HepG2 (cell line): ENCODE measurements around the gene TUBA4B. TPM values are rescaled to one million over a fixed set of nuclear protein-coding genes. Genes with fewer than 3 reads are reported as not detected.

ENCODE experiments used
- KDM3A ChIP-seq: IDR thresholded peaks from 2 replicates; pipeline ENCODE4 v1.6.1; 2018; ENCODE audit warnings: low read depth, missing compliant biosample characterization
- MTF1 ChIP-seq: sonication (generic); formaldehyde crosslinking; IDR thresholded peaks from 2 replicates; pipeline ENCODE4 v1.5.0; 2020; ENCODE audit warnings: missing genetic modification reagents
- ONECUT2 ChIP-seq: sonication (generic); formaldehyde crosslinking; IDR thresholded peaks from 2 replicates; pipeline ENCODE4 v1.4.0; 2020; ENCODE audit warnings: missing genetic modification reagents
- POLR2A ChIP-seq, 2 experiments: IDR thresholded peaks; 2 replicates each; pipeline ENCODE4 v1.6.1; 2011; ENCODE audit warnings: low read depth in 2 of 2, low read length in 2 of 2, mild to moderate bottlenecking in 1 of 2, moderate library complexity in 1 of 2; ENCODE audit not compliant: insufficient read depth in 1 of 2
- SRSF1 ChIP-seq: fragments of 200-400 bp; formaldehyde crosslinking; optimal IDR thresholded peaks from 2 replicates; pipeline ENCODE3; 2017; ENCODE audit warnings: mild to moderate bottlenecking, low read depth, low read length, moderate library complexity
- ZNF180 ChIP-seq: sonication (generic); formaldehyde crosslinking; IDR thresholded peaks from 2 replicates; pipeline ENCODE4 v1.4.0; 2020; ENCODE audit warnings: low read depth, missing genetic modification reagents, borderline replicate concordance
- ZNF510 ChIP-seq: sonication (generic); formaldehyde crosslinking; IDR thresholded peaks from 2 replicates; pipeline ENCODE4 v1.4.0; 2020; ENCODE audit warnings: low read depth, mild to moderate bottlenecking, missing genetic modification reagents
- polyA plus RNA-seq, 8 experiments: library from polyadenylated mRNA; depleted of rRNA in 3 of 8; stranded (reverse) in 7 of 8; unstranded in 1 of 8; fragments of >200 nt; fragmentation: Illumina TruSeq in 4 of 8; extraction: Trizol in 4 of 8; gene quantifications; 2 replicates each; pipeline versions ENCODE4 v1.2.1 to v1.2.3, GENCODE V29; 2011 to 2016; ENCODE audit warnings: low read depth in 4 of 8, missing spikeins in 1 of 8, mixed read lengths in 1 of 8; ENCODE audit not compliant: insufficient read depth in 1 of 8
- total RNA-seq, 5 experiments: library from RNA; depleted of rRNA; stranded (reverse); fragments of >200 nt; fragmentation: Illumina TruSeq; extraction: Trizol; gene quantifications; 2 replicates each; pipeline ENCODE4 v1.2.3, GENCODE V29; 2016; ENCODE audit warnings: low read depth in 1 of 5
- TF ChIP-seq, protein P1 (sequence below): sonication (generic); formaldehyde crosslinking; IDR thresholded peaks from 2 replicates; pipeline ENCODE4 v1.5.1; 2020; ENCODE audit warnings: mild to moderate bottlenecking, missing genetic modification reagents, borderline replicate concordance
- TF ChIP-seq, protein P2 (sequence below): sonication (generic); formaldehyde crosslinking; IDR thresholded peaks from 2 replicates; pipeline ENCODE4 v1.5.0; 2020; ENCODE audit warnings: missing genetic modification reagents
- TF ChIP-seq, protein P3 (sequence below): IDR thresholded peaks from 2 replicates; pipeline ENCODE4 v1.6.1; 2016
- TF ChIP-seq, protein P4 (sequence below): sonication (generic); formaldehyde crosslinking; IDR thresholded peaks from 2 replicates; pipeline ENCODE4 v1.4.0; 2020; ENCODE audit warnings: missing genetic modification reagents, borderline replicate concordance
- TF ChIP-seq, protein P5 (sequence below): sonication (generic); formaldehyde crosslinking; IDR thresholded peaks from 2 replicates; pipeline ENCODE4 v1.8.0; 2022; ENCODE audit warnings: mild to moderate bottlenecking, missing genetic modification reagents, borderline replicate concordance
- TF ChIP-seq, protein P6 (sequence below): sonication (generic); formaldehyde crosslinking; IDR thresholded peaks from 2 replicates; pipeline ENCODE4 v1.4.0; 2020; ENCODE audit warnings: missing genetic modification reagents

TUBA4B gene
- total and polyA plus RNA-seq, 2 of the 13 experiments (the other 11 are each of a cell fraction or from before 2014, with no cell fraction given) = 0.18 to 0.22 TPM

DNA sequence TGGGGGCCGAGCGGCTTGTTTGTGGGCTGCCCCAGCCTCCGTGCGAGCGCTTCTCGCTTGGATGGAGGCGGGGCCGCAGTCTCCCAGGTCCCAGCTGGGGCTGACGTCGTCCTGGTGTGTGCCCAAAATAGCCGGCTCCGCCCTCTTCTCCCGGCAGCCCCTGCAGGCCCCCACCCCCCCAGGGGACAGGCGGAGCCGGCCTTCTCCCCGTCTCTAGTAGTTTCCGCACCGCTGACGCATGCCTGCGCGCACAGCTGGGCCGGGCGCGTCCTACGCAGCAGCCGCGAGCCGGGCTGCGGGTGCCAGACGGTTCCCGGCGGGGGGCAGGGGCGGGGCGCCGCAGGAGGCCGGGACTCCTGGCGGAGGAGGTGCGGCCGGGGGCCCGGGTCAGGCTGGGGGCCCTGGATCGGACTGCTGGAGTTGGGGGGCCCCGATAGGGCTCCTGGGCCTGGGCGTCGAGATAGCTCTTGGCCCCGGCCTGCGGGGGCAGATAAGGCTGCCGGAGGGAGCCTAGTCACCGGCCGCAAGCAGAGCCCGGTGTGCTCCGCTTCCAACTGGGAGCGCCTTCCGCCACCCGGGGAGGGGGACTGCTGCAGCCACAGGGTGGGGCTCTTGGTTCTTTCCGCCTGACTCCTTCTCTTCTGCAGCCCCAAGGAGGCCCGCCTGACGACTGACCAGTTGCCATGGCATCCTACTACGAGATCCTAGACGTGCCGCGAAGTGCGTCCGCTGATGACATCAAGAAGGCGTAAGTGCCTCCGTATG, 26.3 kb downstream of the TUBA4B start, which contains the start of gene DNAJB2 (continued):
- TF ChIP-seq, protein P1, sequence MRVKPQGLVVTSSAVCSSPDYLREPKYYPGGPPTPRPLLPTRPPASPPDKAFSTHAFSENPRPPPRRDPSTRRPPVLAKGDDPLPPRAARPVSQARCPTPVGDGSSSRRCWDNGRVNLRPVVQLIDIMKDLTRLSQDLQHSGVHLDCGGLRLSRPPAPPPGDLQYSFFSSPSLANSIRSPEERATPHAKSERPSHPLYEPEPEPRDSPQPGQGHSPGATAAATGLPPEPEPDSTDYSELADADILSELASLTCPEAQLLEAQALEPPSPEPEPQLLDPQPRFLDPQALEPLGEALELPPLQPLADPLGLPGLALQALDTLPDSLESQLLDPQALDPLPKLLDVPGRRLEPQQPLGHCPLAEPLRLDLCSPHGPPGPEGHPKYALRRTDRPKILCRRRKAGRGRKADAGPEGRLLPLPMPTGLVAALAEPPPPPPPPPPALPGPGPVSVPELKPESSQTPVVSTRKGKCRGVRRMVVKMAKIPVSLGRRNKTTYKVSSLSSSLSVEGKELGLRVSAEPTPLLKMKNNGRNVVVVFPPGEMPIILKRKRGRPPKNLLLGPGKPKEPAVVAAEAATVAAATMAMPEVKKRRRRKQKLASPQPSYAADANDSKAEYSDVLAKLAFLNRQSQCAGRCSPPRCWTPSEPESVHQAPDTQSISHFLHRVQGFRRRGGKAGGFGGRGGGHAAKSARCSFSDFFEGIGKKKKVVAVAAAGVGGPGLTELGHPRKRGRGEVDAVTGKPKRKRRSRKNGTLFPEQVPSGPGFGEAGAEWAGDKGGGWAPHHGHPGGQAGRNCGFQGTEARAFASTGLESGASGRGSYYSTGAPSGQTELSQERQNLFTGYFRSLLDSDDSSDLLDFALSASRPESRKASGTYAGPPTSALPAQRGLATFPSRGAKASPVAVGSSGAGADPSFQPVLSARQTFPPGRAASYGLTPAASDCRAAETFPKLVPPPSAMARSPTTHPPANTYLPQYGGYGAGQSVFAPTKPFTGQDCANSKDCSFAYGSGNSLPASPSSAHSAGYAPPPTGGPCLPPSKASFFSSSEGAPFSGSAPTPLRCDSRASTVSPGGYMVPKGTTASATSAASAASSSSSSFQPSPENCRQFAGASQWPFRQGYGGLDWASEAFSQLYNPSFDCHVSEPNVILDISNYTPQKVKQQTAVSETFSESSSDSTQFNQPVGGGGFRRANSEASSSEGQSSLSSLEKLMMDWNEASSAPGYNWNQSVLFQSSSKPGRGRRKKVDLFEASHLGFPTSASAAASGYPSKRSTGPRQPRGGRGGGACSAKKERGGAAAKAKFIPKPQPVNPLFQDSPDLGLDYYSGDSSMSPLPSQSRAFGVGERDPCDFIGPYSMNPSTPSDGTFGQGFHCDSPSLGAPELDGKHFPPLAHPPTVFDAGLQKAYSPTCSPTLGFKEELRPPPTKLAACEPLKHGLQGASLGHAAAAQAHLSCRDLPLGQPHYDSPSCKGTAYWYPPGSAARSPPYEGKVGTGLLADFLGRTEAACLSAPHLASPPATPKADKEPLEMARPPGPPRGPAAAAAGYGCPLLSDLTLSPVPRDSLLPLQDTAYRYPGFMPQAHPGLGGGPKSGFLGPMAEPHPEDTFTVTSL (CRISPR knock-in tag) = no peak
- TF ChIP-seq, protein P2, sequence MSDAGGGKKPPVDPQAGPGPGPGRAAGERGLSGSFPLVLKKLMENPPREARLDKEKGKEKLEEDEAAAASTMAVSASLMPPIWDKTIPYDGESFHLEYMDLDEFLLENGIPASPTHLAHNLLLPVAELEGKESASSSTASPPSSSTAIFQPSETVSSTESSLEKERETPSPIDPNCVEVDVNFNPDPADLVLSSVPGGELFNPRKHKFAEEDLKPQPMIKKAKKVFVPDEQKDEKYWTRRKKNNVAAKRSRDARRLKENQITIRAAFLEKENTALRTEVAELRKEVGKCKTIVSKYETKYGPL (CRISPR knock-in tag) = no peak
- TF ChIP-seq, protein P3, sequence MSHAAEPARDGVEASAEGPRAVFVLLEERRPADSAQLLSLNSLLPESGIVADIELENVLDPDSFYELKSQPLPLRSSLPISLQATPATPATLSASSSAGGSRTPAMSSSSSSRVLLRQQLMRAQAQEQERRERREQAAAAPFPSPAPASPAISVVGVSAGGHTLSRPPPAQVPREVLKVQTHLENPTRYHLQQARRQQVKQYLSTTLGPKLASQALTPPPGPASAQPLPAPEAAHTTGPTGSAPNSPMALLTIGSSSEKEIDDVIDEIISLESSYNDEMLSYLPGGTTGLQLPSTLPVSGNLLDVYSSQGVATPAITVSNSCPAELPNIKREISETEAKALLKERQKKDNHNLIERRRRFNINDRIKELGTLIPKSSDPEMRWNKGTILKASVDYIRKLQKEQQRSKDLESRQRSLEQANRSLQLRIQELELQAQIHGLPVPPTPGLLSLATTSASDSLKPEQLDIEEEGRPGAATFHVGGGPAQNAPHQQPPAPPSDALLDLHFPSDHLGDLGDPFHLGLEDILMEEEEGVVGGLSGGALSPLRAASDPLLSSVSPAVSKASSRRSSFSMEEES = peak; percentile 51; the same call in 1 of the 2 replicates
- TF ChIP-seq, protein P4, sequence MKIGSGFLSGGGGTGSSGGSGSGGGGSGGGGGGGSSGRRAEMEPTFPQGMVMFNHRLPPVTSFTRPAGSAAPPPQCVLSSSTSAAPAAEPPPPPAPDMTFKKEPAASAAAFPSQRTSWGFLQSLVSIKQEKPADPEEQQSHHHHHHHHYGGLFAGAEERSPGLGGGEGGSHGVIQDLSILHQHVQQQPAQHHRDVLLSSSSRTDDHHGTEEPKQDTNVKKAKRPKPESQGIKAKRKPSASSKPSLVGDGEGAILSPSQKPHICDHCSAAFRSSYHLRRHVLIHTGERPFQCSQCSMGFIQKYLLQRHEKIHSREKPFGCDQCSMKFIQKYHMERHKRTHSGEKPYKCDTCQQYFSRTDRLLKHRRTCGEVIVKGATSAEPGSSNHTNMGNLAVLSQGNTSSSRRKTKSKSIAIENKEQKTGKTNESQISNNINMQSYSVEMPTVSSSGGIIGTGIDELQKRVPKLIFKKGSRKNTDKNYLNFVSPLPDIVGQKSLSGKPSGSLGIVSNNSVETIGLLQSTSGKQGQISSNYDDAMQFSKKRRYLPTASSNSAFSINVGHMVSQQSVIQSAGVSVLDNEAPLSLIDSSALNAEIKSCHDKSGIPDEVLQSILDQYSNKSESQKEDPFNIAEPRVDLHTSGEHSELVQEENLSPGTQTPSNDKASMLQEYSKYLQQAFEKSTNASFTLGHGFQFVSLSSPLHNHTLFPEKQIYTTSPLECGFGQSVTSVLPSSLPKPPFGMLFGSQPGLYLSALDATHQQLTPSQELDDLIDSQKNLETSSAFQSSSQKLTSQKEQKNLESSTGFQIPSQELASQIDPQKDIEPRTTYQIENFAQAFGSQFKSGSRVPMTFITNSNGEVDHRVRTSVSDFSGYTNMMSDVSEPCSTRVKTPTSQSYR (CRISPR knock-in tag) = peak; percentile 78
- TF ChIP-seq ZNF510 (CRISPR knock-in tag) (no peak; the same call in 1 of the 2 replicates), SRSF1 (peak; percentile 67), POLR2A (IDR thresholded peaks at IDR 0.05; ENCODE audit: insufficient read depth in 1 of 2, low read depth in 2 of 2, low read length in 2 of 2) (peak; percentile 52 to 79; a peak in 3 of 4 replicates), KDM3A (CRISPR knock-in tag) (peak; percentile 91; the same call in 1 of the 2 replicates), ONECUT2 (no peak), MTF1 (CRISPR knock-in tag) (no peak), ZNF180 (CRISPR knock-in tag) (no peak)
- TF ChIP-seq, protein P5, sequence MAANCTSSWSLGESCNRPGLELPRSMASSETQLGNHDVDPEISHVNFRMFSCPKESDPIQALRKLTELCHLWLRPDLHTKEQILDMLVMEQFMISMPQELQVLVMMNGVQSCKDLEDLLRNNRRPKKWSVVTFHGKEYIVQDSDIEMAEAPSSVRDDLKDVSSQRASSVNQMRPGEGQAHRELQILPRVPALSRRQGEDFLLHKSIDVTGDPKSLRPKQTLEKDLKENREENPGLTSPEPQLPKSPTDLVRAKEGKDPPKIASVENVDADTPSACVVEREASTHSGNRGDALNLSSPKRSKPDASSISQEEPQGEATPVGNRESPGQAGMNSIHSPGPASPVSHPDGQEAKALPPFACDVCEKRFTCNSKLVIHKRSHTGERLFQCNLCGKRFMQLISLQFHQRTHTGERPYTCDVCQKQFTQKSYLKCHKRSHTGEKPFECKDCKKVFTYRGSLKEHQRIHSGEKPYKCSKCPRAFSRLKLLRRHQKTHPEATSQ (CRISPR knock-in tag) = no peak; the same call in 1 of the 2 replicates
- TF ChIP-seq, protein P6, sequence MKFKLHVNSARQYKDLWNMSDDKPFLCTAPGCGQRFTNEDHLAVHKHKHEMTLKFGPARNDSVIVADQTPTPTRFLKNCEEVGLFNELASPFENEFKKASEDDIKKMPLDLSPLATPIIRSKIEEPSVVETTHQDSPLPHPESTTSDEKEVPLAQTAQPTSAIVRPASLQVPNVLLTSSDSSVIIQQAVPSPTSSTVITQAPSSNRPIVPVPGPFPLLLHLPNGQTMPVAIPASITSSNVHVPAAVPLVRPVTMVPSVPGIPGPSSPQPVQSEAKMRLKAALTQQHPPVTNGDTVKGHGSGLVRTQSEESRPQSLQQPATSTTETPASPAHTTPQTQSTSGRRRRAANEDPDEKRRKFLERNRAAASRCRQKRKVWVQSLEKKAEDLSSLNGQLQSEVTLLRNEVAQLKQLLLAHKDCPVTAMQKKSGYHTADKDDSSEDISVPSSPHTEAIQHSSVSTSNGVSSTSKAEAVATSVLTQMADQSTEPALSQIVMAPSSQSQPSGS (CRISPR knock-in tag) = peak; percentile 99
